ENCODE results near the gene B4GALNT4. TPM values are rescaled to one million over a fixed set of nuclear protein-coding genes. Genes with fewer than 3 reads are reported as not detected.
"Not testable (repeated sequence)": the region's sequence is repeated elsewhere in the genome, so short reads cannot be mapped to it uniquely, and the experiment has no call there.

B4GALNT4 gene
- total RNA-seq, 1 experiment from 2014 or later, result 88.0 TPM

DNA sequence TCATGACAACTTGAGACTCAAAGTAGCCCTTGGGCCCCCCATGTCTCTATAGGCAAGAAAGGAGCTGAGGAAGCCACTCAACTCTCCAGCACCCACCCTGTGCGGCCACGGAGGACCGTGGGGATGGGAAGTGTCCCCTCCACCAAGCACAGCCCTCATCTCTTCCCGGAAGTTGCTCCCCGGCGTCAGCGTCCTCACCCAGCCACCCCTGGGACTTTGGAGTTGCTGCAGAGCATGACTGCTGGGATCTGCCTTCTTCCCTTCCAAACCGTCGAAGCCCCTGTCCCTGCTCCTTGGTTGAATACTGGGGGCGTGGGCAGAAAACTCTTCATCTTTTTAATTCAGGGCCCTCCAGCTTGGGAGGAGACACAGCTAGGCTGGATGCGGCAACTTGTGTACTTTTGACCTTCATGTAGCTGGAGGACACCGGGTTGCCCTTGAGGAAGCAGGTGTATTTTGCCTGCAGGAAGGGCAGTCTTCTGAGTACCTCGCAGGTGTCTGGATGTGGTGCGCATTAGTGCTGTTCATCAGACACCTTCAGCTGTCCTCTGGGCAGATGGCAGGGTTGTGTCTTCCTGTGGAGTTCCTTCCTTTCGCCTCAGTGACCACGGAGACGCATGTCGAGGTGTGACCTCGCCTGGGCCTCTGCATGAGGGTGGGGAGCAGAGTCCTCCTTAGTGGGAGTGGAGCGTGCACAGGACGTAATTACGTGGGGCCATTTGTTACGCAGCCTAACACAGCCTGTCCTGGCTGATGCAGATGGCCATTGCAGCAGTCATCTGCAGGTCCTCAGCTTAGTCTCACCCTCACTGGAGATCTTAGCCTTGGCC, 36.4 kb upstream of the B4GALNT4 start:
- peaks cover 10% of the 10 kb centered on the region for H3K27me3 Mint-ChIP-seq (ENCODE audit: low read depth)
- no peak for DNase-seq (ENCODE audit: low spot score)
- no peak overlapping the region for H3K4me3 Mint-ChIP-seq
- H3K4me1 Mint-ChIP-seq, result peaks cover 54% of the 10 kb centered on the region
- TF ChIP-seq GTF2I (CRISPR knock-in tag; conservative IDR thresholded peaks at IDR 0.05), result peak; percentile 61; the same call in 1 of the 2 replicates
- TF ChIP-seq ZNF671 (CRISPR knock-in tag; IDR thresholded peaks at IDR 0.05), result no peak
- ChIA-PET POLR2A (no interaction called here), CTCF (interaction anchor here (0.9 to 1.9 kb wide), 2 partner anchors 23 to 82 kb away, joined by 3 to 12 read pairs; no protein-coding TSS in a partner anchor)
- H3K36me3 Mint-ChIP-seq, result peaks cover 30% of the 10 kb centered on the region
- peaks cover 30% of the 10 kb centered on the region for H3K9me3 Mint-ChIP-seq
- no peak for ATAC-seq
- 0 out of 2 replicates have a peak overlapping the region, but pooled peaks have one; percentile 100 for H3K27ac Mint-ChIP-seq

DNA sequence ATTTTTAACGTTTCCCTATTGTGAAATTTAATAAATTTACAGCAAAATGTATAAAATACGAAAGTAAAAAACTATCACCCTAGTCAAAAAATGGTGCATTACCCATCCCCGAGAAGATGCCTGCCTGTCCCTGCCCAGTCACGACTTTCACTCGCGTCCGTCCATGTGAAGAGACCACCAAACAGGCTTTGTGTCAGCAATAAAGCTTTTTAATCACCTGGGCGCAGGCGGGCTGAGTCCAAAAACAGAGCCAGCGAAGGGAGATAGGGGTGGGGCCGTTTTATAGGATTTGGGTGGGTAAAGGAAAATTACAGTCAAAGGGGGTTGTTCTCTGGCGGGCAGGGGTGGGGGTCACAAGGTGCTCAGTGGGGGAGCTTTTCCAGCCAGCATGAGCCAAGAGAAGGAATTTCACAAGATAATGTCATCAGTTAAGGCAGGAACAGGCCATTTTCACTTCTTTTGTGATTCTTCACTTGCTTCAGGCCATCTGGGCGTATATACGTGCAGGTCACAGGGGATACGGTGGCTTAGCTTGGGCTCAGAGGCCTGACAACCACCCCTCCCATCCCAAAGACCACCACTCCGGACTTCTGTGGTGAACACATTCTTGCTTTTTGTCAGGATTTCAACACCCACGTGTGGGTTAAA, 35.6 kb upstream of the B4GALNT4 start:
- H3K27me3 Mint-ChIP-seq (ENCODE audit: low read depth), result peaks cover 10% of the 10 kb centered on the region
- ChIA-PET POLR2A (interaction anchor here (0.7 to 1.6 kb wide), 3 partner anchors 9 to 22 kb away, joined by 3 to 10 read pairs (median 7); no protein-coding TSS in a partner anchor), CTCF (interaction anchor here (0.9 to 1.9 kb wide), 7 partner anchors 19 to 83 kb away, joined by 3 to 12 read pairs (median 4); partner anchors contain the start of gene IFITM2)
- 0 out of 2 replicates have a peak, but pooled peaks have one; percentile 39 for TF ChIP-seq CBFB (CRISPR knock-in tag; IDR thresholded peaks at IDR 0.05; ENCODE audit: low read depth)
- H3K36me3 Mint-ChIP-seq, result peaks cover 30% of the 10 kb centered on the region
- ATAC-seq, result peak; percentile 24
- peak overlapping the region; percentile 59 for H3K4me3 Mint-ChIP-seq
- H3K9me3 Mint-ChIP-seq, result peaks cover 30% of the 10 kb centered on the region
- not testable (repeated sequence) for DNase-seq (ENCODE audit: low spot score)
- H3K4me1 Mint-ChIP-seq, result peaks cover 54% of the 10 kb centered on the region
- peak overlapping the region; percentile 100 for H3K27ac Mint-ChIP-seq

DNA sequence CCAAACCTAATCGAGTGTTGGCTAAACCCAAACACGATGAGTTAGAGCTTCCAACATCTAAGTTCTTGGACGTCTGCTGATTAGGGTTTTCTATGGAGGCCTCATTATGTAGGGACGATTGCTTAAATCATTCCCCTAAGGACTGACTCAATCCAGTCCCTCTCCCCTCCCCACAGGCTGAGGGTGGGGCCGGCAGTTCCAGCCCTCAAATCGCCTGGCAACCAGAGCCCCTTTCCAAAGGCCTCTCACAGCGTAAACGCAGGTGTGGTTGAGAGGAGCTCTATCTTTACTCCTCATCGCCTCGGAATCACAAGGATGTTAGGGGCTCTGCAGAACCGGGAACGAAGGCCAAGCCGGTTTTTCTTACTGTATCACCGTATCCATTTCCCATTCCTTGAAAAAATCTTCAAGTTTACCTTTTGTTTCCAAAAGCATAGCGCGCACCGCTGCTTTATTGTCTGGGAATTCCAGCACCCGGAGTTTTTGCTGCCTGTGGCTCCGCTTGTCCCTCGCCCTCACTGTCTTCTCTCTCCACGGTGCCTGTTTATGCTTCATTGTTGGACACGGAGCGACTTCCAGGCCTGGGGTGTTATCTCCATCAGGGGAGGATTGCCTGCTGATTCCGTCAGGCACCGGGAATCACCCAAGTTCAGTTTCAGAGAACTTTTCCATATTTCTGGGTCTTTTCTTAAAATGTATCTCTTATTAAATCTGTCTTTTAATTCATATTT, 34.9 kb upstream of the B4GALNT4 start:
- DNase-seq (ENCODE audit: low spot score), result peak; percentile 74
- H3K27ac Mint-ChIP-seq, result peak overlapping the region; percentile 100
- H3K36me3 Mint-ChIP-seq, result peaks cover 30% of the 10 kb centered on the region
- H3K4me1 Mint-ChIP-seq, result peaks cover 49% of the 10 kb centered on the region
- peaks cover 10% of the 10 kb centered on the region for H3K27me3 Mint-ChIP-seq (ENCODE audit: low read depth)
- ChIA-PET POLR2A (interaction anchor here (0.7 to 1.6 kb wide), 4 partner anchors 9 to 21 kb away, joined by 3 to 10 read pairs (median 6); no protein-coding TSS in a partner anchor), CTCF (interaction anchor here (0.9 to 1.9 kb wide), 6 partner anchors 19 to 84 kb away, joined by 3 to 12 read pairs (median 4); partner anchors contain the start of gene IFITM2)
- H3K9me3 Mint-ChIP-seq, result peaks cover 25% of the 10 kb centered on the region
- ATAC-seq, result peak; percentile 87
- peak overlapping the region; percentile 59 for H3K4me3 Mint-ChIP-seq
- TF ChIP-seq, protein P1, sequence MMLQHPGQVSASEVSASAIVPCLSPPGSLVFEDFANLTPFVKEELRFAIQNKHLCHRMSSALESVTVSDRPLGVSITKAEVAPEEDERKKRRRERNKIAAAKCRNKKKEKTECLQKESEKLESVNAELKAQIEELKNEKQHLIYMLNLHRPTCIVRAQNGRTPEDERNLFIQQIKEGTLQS (CRISPR knock-in tag; conservative IDR thresholded peaks at IDR 0.05), result no peak
- TF ChIP-seq ZNF232 (CRISPR knock-in tag; IDR thresholded peaks at IDR 0.05) (no peak), ZNF423 (CRISPR knock-in tag; IDR thresholded peaks at IDR 0.05) (0 out of 2 replicates have a peak, but pooled peaks have one; percentile 14), CBFB (CRISPR knock-in tag; IDR thresholded peaks at IDR 0.05; ENCODE audit: low read depth) (0 out of 2 replicates have a peak, but pooled peaks have one; percentile 26), RELA (CRISPR knock-in tag; IDR thresholded peaks at IDR 0.05; ENCODE audit: borderline replicate concordance) (no peak), OVOL2 (CRISPR knock-in tag; IDR thresholded peaks at IDR 0.05; ENCODE audit: borderline replicate concordance) (no peak)
- TF ChIP-seq, protein P2, sequence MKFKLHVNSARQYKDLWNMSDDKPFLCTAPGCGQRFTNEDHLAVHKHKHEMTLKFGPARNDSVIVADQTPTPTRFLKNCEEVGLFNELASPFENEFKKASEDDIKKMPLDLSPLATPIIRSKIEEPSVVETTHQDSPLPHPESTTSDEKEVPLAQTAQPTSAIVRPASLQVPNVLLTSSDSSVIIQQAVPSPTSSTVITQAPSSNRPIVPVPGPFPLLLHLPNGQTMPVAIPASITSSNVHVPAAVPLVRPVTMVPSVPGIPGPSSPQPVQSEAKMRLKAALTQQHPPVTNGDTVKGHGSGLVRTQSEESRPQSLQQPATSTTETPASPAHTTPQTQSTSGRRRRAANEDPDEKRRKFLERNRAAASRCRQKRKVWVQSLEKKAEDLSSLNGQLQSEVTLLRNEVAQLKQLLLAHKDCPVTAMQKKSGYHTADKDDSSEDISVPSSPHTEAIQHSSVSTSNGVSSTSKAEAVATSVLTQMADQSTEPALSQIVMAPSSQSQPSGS (CRISPR knock-in tag; IDR thresholded peaks at IDR 0.05; ENCODE audit: borderline replicate concordance, low read depth), result no peak
- TF ChIP-seq, protein P3, sequence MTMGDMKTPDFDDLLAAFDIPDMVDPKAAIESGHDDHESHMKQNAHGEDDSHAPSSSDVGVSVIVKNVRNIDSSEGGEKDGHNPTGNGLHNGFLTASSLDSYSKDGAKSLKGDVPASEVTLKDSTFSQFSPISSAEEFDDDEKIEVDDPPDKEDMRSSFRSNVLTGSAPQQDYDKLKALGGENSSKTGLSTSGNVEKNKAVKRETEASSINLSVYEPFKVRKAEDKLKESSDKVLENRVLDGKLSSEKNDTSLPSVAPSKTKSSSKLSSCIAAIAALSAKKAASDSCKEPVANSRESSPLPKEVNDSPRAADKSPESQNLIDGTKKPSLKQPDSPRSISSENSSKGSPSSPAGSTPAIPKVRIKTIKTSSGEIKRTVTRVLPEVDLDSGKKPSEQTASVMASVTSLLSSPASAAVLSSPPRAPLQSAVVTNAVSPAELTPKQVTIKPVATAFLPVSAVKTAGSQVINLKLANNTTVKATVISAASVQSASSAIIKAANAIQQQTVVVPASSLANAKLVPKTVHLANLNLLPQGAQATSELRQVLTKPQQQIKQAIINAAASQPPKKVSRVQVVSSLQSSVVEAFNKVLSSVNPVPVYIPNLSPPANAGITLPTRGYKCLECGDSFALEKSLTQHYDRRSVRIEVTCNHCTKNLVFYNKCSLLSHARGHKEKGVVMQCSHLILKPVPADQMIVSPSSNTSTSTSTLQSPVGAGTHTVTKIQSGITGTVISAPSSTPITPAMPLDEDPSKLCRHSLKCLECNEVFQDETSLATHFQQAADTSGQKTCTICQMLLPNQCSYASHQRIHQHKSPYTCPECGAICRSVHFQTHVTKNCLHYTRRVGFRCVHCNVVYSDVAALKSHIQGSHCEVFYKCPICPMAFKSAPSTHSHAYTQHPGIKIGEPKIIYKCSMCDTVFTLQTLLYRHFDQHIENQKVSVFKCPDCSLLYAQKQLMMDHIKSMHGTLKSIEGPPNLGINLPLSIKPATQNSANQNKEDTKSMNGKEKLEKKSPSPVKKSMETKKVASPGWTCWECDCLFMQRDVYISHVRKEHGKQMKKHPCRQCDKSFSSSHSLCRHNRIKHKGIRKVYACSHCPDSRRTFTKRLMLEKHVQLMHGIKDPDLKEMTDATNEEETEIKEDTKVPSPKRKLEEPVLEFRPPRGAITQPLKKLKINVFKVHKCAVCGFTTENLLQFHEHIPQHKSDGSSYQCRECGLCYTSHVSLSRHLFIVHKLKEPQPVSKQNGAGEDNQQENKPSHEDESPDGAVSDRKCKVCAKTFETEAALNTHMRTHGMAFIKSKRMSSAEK (CRISPR knock-in tag; IDR thresholded peaks at IDR 0.05; ENCODE audit: borderline replicate concordance), result no peak
- TF ChIP-seq, protein P4, sequence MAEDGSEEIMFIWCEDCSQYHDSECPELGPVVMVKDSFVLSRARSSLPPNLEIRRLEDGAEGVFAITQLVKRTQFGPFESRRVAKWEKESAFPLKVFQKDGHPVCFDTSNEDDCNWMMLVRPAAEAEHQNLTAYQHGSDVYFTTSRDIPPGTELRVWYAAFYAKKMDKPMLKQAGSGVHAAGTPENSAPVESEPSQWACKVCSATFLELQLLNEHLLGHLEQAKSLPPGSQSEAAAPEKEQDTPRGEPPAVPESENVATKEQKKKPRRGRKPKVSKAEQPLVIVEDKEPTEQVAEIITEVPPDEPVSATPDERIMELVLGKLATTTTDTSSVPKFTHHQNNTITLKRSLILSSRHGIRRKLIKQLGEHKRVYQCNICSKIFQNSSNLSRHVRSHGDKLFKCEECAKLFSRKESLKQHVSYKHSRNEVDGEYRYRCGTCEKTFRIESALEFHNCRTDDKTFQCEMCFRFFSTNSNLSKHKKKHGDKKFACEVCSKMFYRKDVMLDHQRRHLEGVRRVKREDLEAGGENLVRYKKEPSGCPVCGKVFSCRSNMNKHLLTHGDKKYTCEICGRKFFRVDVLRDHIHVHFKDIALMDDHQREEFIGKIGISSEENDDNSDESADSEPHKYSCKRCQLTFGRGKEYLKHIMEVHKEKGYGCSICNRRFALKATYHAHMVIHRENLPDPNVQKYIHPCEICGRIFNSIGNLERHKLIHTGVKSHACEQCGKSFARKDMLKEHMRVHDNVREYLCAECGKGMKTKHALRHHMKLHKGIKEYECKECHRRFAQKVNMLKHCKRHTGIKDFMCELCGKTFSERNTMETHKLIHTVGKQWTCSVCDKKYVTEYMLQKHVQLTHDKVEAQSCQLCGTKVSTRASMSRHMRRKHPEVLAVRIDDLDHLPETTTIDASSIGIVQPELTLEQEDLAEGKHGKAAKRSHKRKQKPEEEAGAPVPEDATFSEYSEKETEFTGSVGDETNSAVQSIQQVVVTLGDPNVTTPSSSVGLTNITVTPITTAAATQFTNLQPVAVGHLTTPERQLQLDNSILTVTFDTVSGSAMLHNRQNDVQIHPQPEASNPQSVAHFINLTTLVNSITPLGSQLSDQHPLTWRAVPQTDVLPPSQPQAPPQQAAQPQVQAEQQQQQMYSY (CRISPR knock-in tag; IDR thresholded peaks at IDR 0.05), result no peak
- TF ChIP-seq, protein P5, sequence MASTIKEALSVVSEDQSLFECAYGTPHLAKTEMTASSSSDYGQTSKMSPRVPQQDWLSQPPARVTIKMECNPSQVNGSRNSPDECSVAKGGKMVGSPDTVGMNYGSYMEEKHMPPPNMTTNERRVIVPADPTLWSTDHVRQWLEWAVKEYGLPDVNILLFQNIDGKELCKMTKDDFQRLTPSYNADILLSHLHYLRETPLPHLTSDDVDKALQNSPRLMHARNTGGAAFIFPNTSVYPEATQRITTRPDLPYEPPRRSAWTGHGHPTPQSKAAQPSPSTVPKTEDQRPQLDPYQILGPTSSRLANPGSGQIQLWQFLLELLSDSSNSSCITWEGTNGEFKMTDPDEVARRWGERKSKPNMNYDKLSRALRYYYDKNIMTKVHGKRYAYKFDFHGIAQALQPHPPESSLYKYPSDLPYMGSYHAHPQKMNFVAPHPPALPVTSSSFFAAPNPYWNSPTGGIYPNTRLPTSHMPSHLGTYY (CRISPR knock-in tag; IDR thresholded peaks at IDR 0.05), result no peak
- TF ChIP-seq, protein P6, sequence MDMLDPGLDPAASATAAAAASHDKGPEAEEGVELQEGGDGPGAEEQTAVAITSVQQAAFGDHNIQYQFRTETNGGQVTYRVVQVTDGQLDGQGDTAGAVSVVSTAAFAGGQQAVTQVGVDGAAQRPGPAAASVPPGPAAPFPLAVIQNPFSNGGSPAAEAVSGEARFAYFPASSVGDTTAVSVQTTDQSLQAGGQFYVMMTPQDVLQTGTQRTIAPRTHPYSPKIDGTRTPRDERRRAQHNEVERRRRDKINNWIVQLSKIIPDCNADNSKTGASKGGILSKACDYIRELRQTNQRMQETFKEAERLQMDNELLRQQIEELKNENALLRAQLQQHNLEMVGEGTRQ (CRISPR knock-in tag; IDR thresholded peaks at IDR 0.05), result 0 out of 2 replicates have a peak, but pooled peaks have one; percentile 18

Data from WTC11 (cell line).